K562 (cell line): ENCODE results near the gene CACNA1A. TPM values are rescaled to one million over a fixed set of nuclear protein-coding genes. Genes with fewer than 3 reads are reported as not detected.

Experiments used
- ATAC-seq: fragments of 200-7000 bp; cut with Tn5 transposase; 3 replicates; pipeline ENCODE4 v1.9.1; 2020; ENCODE audit warnings: moderate library complexity
- BruUV-seq: library from RNA; stranded (reverse); fragments of 400-500 nt; replicated peaks from 2 replicates; lab custom pipeline; 2021; lab: Mats Ljungman, UMichigan
- CTCF ChIA-PET: fragments of 300-600 bp; formaldehyde crosslinking; extraction: SDS; loops from one replicate; lab custom pipeline; 2021; ENCODE audit warnings: low intra/inter-chr PET ratio; lab: Yijun Ruan, JAX
- POLR2A ChIA-PET: fragments of 300-600, 350-650 bp; sonication (Branson Sonifier 250); formaldehyde crosslinking; extraction: SDS; loops from one replicate; lab custom pipeline; 2021; ENCODE audit warnings: antibody characterized with exemption, inconsistent platforms; lab: Yijun Ruan, JAX
- DNase-seq, 4 experiments: peaks; one replicate each; pipeline versions ENCODE4 v3.0.0 to v3.0.0-alpha.2; 2011 to 2018; ENCODE audit warnings: low spot score in 3 of 4, mixed read lengths in 3 of 4; ENCODE audit errors: extremely low read depth in 1 of 4
- FAIRE-seq: peaks from 2 replicates; lab custom pipeline; 2011; peaks lifted over from hg19 to GRCh38; lab: Jason Lieb, UNC
- H2AFZ ChIP-seq: 2 replicates; pipeline ENCODE4 v1.6.0; 2011; ENCODE audit warnings: low read depth, low read length, control low read depth, inconsistent platforms
- H3K27ac ChIP-seq: fragments of 200-600 bp; 3 replicates; pipeline ENCODE4 v1.8.0; 2011; ENCODE audit warnings: low read depth, mild to moderate bottlenecking, control low read depth, inconsistent platforms, low read length, moderate library complexity, mixed read lengths; ENCODE audit errors: extremely low read depth
- H3K27me3 ChIP-seq, 2 experiments: fragments of 300-600 bp in 1 of 2; 2 replicates in 1 of 2; 3 replicates in 1 of 2; pipeline versions ENCODE4 v1.6.0 to v1.8.0; 2011; ENCODE audit warnings: inconsistent platforms in 2 of 2, low read length in 2 of 2, mild to moderate bottlenecking in 1 of 2, mixed read lengths in 1 of 2, moderate library complexity in 1 of 2; ENCODE audit not compliant: control insufficient read depth in 2 of 2, insufficient read depth in 2 of 2
- H3K36me3 ChIP-seq: fragments of 300-600 bp; 3 replicates; pipeline ENCODE4 v1.8.0; 2011; ENCODE audit warnings: mild to moderate bottlenecking, low read length, inconsistent platforms; ENCODE audit not compliant: control insufficient read depth, insufficient read depth
- H3K4me1 ChIP-seq, 2 experiments: fragments of 200-600 bp in 1 of 2; replicated peaks in 1 of 2; 2 replicates in 1 of 2; 3 replicates in 1 of 2; pipeline versions ENCODE4 v1.5.1 to v1.8.0; 2011; ENCODE audit warnings: inconsistent platforms in 2 of 2, low read length in 2 of 2, mild to moderate bottlenecking in 1 of 2, mixed read lengths in 1 of 2, moderate library complexity in 1 of 2; ENCODE audit not compliant: control insufficient read depth in 2 of 2, insufficient read depth in 2 of 2
- H3K4me2 ChIP-seq: 2 replicates; pipeline ENCODE4 v1.6.1; 2011; ENCODE audit warnings: low read length, control low read depth, inconsistent platforms, mixed read lengths; ENCODE audit not compliant: insufficient read depth
- H3K4me3 ChIP-seq: fragments of 200-600 bp; sonication (generic), shearing (Covaris generic); 2 replicates; pipeline ENCODE4 v1.5.1; 2016; ENCODE audit warnings: control low read depth, inconsistent platforms
- H3K79me2 ChIP-seq: fragments of 200-600 bp; 3 replicates; pipeline ENCODE4 v1.8.0; 2011; ENCODE audit warnings: low read length, inconsistent platforms; ENCODE audit not compliant: control insufficient read depth, insufficient read depth
- H3K9ac ChIP-seq, 2 experiments: 2 replicates each; pipeline versions ENCODE4 v1.6.0 to v1.6.1; 2011; ENCODE audit warnings: low read depth in 2 of 2, low read length in 2 of 2, control low read depth in 1 of 2, inconsistent platforms in 1 of 2, mild to moderate bottlenecking in 1 of 2, mixed read lengths in 1 of 2; ENCODE audit not compliant: insufficient read depth in 1 of 2
- H3K9me1 ChIP-seq: one replicate; pipeline ENCODE4 v1.6.0; 2011; ENCODE audit warnings: inconsistent platforms, mild to moderate bottlenecking, low read length, moderate library complexity; ENCODE audit not compliant: control insufficient read depth, insufficient read depth
- H3K9me3 ChIP-seq: replicated peaks from 2 replicates; pipeline ENCODE4 v1.5.1; 2011; ENCODE audit warnings: low read depth, low read length, inconsistent platforms; ENCODE audit not compliant: control insufficient read depth, insufficient read depth
- H4K20me1 ChIP-seq: replicated peaks from 2 replicates; pipeline ENCODE4 v1.6.1; 2011; ENCODE audit warnings: low read length, inconsistent platforms, mixed read lengths; ENCODE audit not compliant: control insufficient read depth, insufficient read depth
- CBFA2T2 ChIP-seq: fragments of 450-650 bp; conservative IDR thresholded peaks from 2 replicates; pipeline ENCODE4 v1.6.1; 2017; ENCODE audit warnings: mild to moderate bottlenecking
- CXXC5 ChIP-seq: fragments of 250-450 bp; sonication (Bioruptor Pico); IDR thresholded peaks from 2 replicates; pipeline ENCODE4 v1.8.0; 2022; ENCODE audit warnings: inconsistent platforms, mild to moderate bottlenecking, moderate library complexity
- ZNF217 ChIP-seq: sonication (generic); formaldehyde crosslinking; IDR thresholded peaks from 2 replicates; pipeline ENCODE4 v1.8.0; 2022; ENCODE audit warnings: mild to moderate bottlenecking, missing genetic modification reagents
- ZNF263 ChIP-seq: sonication (generic); formaldehyde crosslinking; IDR thresholded peaks from 2 replicates; pipeline ENCODE4 v1.8.0; 2022; ENCODE audit warnings: mild to moderate bottlenecking, missing genetic modification reagents, borderline replicate concordance
- WGBS: fragments of 100-300 bp; shearing (Covaris generic); methylation state at CpG from one replicate; pipeline ENCODE4 v1.1.6; 2016; ENCODE audit warnings: low coverage, mixed read lengths; ENCODE audit not compliant: insufficient coverage; ENCODE audit errors: missing lambda C conversion rate; 5-methylcytosine and 5-hydroxymethylcytosine counted together
- in situ Hi-C: fragments of 300-500 bp; cut with MboI; formaldehyde crosslinking; loops from 4 replicates; pipeline ENCODE4 v1.15.0; 2018; ENCODE audit warnings: inconsistent platforms, mixed read lengths
- intact Hi-C: fragments of 100-400 bp; cut with micrococcal nuclease; formaldehyde crosslinking; loops from 2 replicates; pipeline ENCODE4 v1.14.2; 2022
- polyA plus RNA-seq, 8 experiments: library from polyadenylated mRNA; depleted of rRNA in 4 of 8; stranded (reverse) in 5 of 8; unstranded in 3 of 8; fragments of >200 nt; fragmentation: Nextera tagmentation in 2 of 8; fragmentation: Illumina TruSeq in 1 of 8; extraction: Ambion mirVana in 2 of 8; extraction: Trizol in 1 of 8; gene quantifications; 2 replicates each; pipeline versions ENCODE4 v1.2.1 to v1.2.3, GENCODE V29; 2011 to 2014; ENCODE audit warnings: inconsistent platforms in 1 of 8, missing spikeins in 1 of 8
- total RNA-seq, 7 experiments: library from RNA; depleted of rRNA in 6 of 7; stranded (reverse); fragments of >200 nt in 6 of 7; fragmentation: Illumina TruSeq in 2 of 7; extraction: Trizol in 2 of 7; gene quantifications; 2 replicates each; pipeline versions ENCODE4 v1.2.1 to v1.2.3, GENCODE V29; 2011 to 2021; ENCODE audit warnings: low replicate concordance in 1 of 7
- TF ChIP-seq, protein P1 (sequence below), 2 experiments: fragments of 250-450 bp in 1 of 2; fragments of 450-650 bp in 1 of 2; sonication (Bioruptor Pico) in 1 of 2; IDR thresholded peaks; 2 replicates each; pipeline versions ENCODE4 v1.6.1 to v1.8.0; 2016 to 2021; ENCODE audit warnings: mild to moderate bottlenecking in 2 of 2, moderate library complexity in 2 of 2, missing compliant biosample characterization in 1 of 2, missing genetic modification characterization in 1 of 2
- TF ChIP-seq, protein P2 (sequence below): sonication (generic); formaldehyde crosslinking; IDR thresholded peaks from 2 replicates; pipeline ENCODE4 v1.8.1; 2022; ENCODE audit warnings: missing genetic modification reagents

The CACNA1A gene
- total and polyA plus RNA-seq, 9 of the 15 experiments (the other 6 are each of a cell fraction or from before 2014, with no cell fraction given): 0.03 to 0.20 (median 0.09) TPM; not detected in 1

DNA sequence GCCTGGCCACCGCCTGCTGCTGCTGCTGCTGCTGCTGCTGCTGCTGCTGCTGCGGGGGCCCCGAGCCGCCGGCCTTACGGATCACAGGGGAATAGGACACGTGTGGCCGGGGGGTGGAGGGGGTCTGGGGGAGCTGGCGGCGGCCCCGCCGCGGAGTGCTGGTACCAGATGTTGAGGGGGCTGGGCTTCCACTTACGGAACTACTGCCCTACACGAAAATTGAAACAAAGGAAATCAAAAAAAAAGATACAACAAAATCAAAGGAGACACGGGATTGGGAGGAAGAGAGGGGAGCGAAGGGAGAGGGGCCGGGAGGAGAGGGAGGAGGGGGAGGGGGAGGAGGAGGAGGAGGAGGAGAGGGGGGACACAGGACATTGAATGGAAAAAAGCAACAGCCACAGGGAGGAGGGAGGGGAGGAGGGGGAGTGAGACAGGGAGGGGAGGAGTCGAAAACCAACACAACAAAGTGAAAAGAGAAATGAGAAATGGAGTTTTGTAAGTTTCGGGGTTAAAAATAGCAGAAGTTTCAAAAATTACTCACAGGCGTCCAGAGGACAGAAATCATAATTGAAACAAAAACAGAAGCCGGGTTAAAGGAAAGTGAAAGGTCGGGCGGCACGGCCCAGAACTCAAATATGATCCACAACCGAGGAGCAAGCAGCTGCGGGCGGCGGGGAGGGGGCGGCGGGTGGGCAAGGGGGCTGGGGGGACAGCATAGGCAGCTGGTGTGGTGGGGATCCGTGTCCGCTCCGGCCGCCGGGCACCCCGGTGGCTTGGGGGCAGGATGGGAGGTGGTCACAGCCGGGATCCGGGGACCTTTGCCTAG, 298.2 kb downstream of the CACNA1A start:
- H3K4me1 ChIP-seq: peaks cover 0 to 52% of the 10 kb centered on the region in 2 experiments; a peak in 2 of 5 replicates
- BruUV-seq: no TSS peak
- H3K27ac ChIP-seq: no peak overlapping the region
- TF ChIP-seq CXXC5 (no peak), CBFA2T2 (no peak), ZNF217 (CRISPR knock-in tag) (no peak), ZNF263 (CRISPR knock-in tag) (peak; percentile 95)
- TF ChIP-seq, protein P1, sequence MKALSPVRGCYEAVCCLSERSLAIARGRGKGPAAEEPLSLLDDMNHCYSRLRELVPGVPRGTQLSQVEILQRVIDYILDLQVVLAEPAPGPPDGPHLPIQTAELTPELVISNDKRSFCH (CRISPR knock-in tag; IDR thresholded peaks at IDR 0.05): no peak
- TF ChIP-seq, protein P1 (tag; IDR thresholded peaks at IDR 0.05): no peak
- TF ChIP-seq, protein P2, sequence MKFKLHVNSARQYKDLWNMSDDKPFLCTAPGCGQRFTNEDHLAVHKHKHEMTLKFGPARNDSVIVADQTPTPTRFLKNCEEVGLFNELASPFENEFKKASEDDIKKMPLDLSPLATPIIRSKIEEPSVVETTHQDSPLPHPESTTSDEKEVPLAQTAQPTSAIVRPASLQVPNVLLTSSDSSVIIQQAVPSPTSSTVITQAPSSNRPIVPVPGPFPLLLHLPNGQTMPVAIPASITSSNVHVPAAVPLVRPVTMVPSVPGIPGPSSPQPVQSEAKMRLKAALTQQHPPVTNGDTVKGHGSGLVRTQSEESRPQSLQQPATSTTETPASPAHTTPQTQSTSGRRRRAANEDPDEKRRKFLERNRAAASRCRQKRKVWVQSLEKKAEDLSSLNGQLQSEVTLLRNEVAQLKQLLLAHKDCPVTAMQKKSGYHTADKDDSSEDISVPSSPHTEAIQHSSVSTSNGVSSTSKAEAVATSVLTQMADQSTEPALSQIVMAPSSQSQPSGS: no peak
- peaks cover 0 to 7% of the 10 kb centered on the region in 2 experiments; a peak in 2 of 5 replicates for H3K27me3 ChIP-seq
- H3K9me1 ChIP-seq: no peaks in the 10 kb centered on the region
- no peaks in the 10 kb centered on the region for H4K20me1 ChIP-seq
- H2AFZ ChIP-seq: no peak overlapping the region
- no peaks in the 10 kb centered on the region for H3K9me3 ChIP-seq
- no peaks in the 10 kb centered on the region for H3K79me2 ChIP-seq
- ATAC-seq (no peak), FAIRE-seq (no peak), DNase-seq (no peak)
- in situ Hi-C loops (loop anchor here (5.0 kb wide), 1 partner anchor 44 kb away; no protein-coding TSS in a partner anchor), intact Hi-C loops (no loop called here)
- no peak overlapping the region for H3K4me3 ChIP-seq
- no peak overlapping the region for H3K4me2 ChIP-seq
- POLR2A ChIA-PET: no interaction called here
- CTCF ChIA-PET: no interaction called here
- H3K9ac ChIP-seq: no peak overlapping the region; a peak in 1 of 4 replicates
- WGBS: 49% methylated on average over 16 of the region's 39 CpGs
- H3K36me3 ChIP-seq: no peaks in the 10 kb centered on the region
